ENCODE measurements around the gene ZBTB21. TPM values are rescaled to one million over a fixed set of nuclear protein-coding genes. Genes with fewer than 3 reads are reported as not detected.

The ZBTB21 gene
- total and polyA plus RNA-seq, 9 donors: 4.1 to 41.4 (median 21.9) TPM

- intact Hi-C loops (cut with DNase I): loop anchor here in 1 of 4 donors (2.0 kb wide), 1 partner anchor 28 kb away; no protein-coding TSS in a partner anchor
- no peaks in the 10 kb centered on the region for H3K9me3 ChIP-seq
- TF ChIP-seq CTCF (IDR thresholded peaks at IDR 0.05) (no peak), EP300 (IDR thresholded peaks at IDR 0.05) (no peak), POLR2A (IDR thresholded peaks at IDR 0.05) (no peak)
- H3K4me3 ChIP-seq: no peak overlapping the region
- no peak overlapping the region for H3K27ac ChIP-seq
- H3K4me1 ChIP-seq (ENCODE audit: insufficient read depth): peaks cover 5% of the 10 kb centered on the region
- peak in 1 of 5 donors; percentile 1 for DNase-seq
- H3K27me3 ChIP-seq: no peaks in the 10 kb centered on the region
- WGBS, 3 donors: 67 to 84% (median 74%) methylated on average over 4 of the region's 4 CpGs
- no peaks in the 10 kb centered on the region for H3K36me3 ChIP-seq
Observed at GRCh38 chr21:42030311-42030710, 20.2 kb upstream of the ZBTB21 start.

- no peak overlapping the region for H3K27ac ChIP-seq
- TF ChIP-seq POLR2A (IDR thresholded peaks at IDR 0.05) (no peak), EP300 (IDR thresholded peaks at IDR 0.05) (no peak), CTCF (IDR thresholded peaks at IDR 0.05) (no peak)
- DNase-seq: peak in 1 of 5 donors; percentile 20
Observed at GRCh38 chr21:42028766-42029425, 18.7 kb upstream of the ZBTB21 start.

GRCh38 chr21:42027822-42028765 is 17.9 kb upstream of the ZBTB21 start:
- Histone ChIP-seq H3K4me1 (ENCODE audit: insufficient read depth) (peaks cover 5% of the 10 kb centered on the region), H3K4me3 (no peak overlapping the region), H3K27ac (no peak overlapping the region), H3K27me3 (no peaks in the 10 kb centered on the region), H3K9me3 (no peaks in the 10 kb centered on the region), H3K36me3 (no peaks in the 10 kb centered on the region)
- peak in 1 of 5 donors; percentile 34 for DNase-seq
- no peak for TF ChIP-seq EP300 (IDR thresholded peaks at IDR 0.05)
- TF ChIP-seq POLR2A (IDR thresholded peaks at IDR 0.05): no peak
- no peak for TF ChIP-seq CTCF (IDR thresholded peaks at IDR 0.05)
- 38 to 45% (median 45%) methylated on average over 26 of the region's 26 CpGs for WGBS, 3 donors
- intact Hi-C loops (cut with DNase I): loop anchor here in 1 of 4 donors (5.0 kb wide), 1 partner anchor 1309 kb away; no protein-coding TSS in a partner anchor

More at GRCh38 chr21:42028766-42029425, 18.7 kb upstream of the ZBTB21 start:
- Histone ChIP-seq H3K9me3 (no peaks in the 10 kb centered on the region), H3K27me3 (no peaks in the 10 kb centered on the region), H3K4me3 (no peak overlapping the region), H3K36me3 (no peaks in the 10 kb centered on the region), H3K4me1 (ENCODE audit: insufficient read depth) (peaks cover 5% of the 10 kb centered on the region)
- intact Hi-C loops (cut with DNase I): loop anchor here in 1 of 4 donors (5.0 kb wide), 1 partner anchor 1308 kb away; no protein-coding TSS in a partner anchor
- WGBS, 3 donors: 81 to 86% (median 85%) methylated on average over 9 of the region's 9 CpGs

DNA sequence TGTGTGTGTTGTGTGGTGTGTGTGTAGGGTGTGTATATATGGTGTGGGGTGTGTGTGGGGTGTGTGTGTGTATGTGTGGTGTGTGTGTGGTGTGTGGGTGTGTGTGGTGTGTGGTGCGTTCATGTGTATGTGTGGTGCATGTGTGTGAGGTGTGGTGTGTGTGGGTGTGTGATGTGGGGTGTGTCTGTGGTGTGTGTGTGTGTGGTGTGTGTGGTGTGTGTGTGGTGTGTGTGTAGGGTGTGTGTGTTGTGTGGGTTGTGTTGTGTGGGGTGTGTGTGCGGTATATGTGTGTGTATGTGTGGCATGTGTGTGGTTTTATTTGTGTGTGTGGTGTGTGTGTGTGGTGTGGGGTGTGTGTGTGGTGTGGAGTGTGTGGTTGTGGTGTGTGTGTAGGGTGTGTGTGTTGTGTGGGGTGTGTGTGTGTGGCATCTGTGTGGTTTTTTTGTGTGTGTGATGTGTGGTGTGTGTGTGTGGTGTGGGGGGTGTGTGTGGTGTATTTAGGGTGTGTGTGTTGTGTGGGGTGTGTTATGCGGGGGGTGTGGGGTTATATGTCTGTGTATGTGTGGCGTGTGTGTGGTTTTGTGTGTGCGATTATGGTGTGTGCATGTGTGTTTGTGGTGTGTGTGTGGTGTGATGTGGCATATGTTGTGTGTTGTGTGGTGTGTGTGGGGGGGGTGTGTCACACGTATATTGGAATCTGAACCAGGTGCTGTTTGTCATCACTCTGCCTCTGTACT is 17.1 kb upstream of the ZBTB21 start:
- H3K9me3 ChIP-seq: no peaks in the 10 kb centered on the region
- peaks cover 5% of the 10 kb centered on the region for H3K4me1 ChIP-seq (ENCODE audit: insufficient read depth)
- 77 to 87% (median 79%) methylated on average over 6 of the region's 6 CpGs for WGBS, 3 donors
- intact Hi-C loops (cut with DNase I): loop anchor here in 1 of 4 donors (5.0 kb wide), 1 partner anchor 1310 kb away; no protein-coding TSS in a partner anchor
- H3K4me3 ChIP-seq: no peak overlapping the region
- DNase-seq: peak in 1 of 5 donors; percentile 8
- no peak overlapping the region for H3K27ac ChIP-seq
- no peak for TF ChIP-seq CTCF (IDR thresholded peaks at IDR 0.05)
- no peak for TF ChIP-seq POLR2A (IDR thresholded peaks at IDR 0.05)
- no peaks in the 10 kb centered on the region for H3K27me3 ChIP-seq
- H3K36me3 ChIP-seq: no peaks in the 10 kb centered on the region
